ENCODE measurements around the gene SCAMP2. TPM values are rescaled to one million over a fixed set of nuclear protein-coding genes. Genes with fewer than 3 reads are reported as not detected.

SCAMP2 gene
- total RNA-seq, 4 donors from 2014 or later, result 154 to 234 (median 193) TPM

DNA sequence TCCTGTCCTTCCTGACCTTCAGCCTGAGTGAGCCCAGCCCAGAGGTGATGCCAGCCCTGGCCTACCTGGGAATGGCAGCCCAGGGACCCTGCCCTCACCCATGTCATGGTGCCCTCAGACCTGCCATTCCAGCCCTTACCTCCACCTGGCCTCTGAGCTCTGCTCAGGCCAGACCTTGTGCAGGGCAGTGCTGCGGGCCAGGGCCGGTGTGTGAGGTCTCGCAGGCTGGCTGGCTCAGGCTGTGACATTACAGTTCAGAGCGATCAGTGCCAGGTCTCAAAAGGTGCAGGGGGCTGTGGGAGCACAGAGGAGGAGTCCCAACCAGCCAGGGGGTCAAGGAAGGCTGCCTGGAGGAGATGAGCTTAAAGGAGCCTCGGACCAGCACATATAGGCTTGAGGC is 53.1 kb downstream of the SCAMP2 start:
- in situ Hi-C loops (cut with MboI; ENCODE audit: low pct_ligation_motif_present in 1 of 4, low pct_unique_long_range_greater_than_20kb in 1 of 4, low sequenced_read_pairs in 3 of 4), result no loop called here
- 95% methylated on average over 5 of the region's 5 CpGs; no CpG with 5 or more reads in 1 of the 2 donors for WGBS, 2 donors (ENCODE audit: low coverage in 1 of 2)
- Histone ChIP-seq H3K4me3 (no peak overlapping the region), H3K27ac (no peak overlapping the region), H3K36me3 (no peaks in the 10 kb centered on the region), H3K27me3 (no peaks in the 10 kb centered on the region), H3K9me3 (no peaks in the 10 kb centered on the region), H3K4me1 (peaks cover 20 to 41% (median 39%) of the 10 kb centered on the region in 4 donors)
- no peak for DNase-seq
- intact Hi-C loops (cut with DNase I; ENCODE audit: low total_unique reads), result no loop called here
- TF ChIP-seq POLR2AphosphoS5 (IDR thresholded peaks at IDR 0.05), result no peak
- no peak for TF ChIP-seq CTCF (IDR thresholded peaks at IDR 0.05)
- no peak for TF ChIP-seq EP300 (IDR thresholded peaks at IDR 0.05; ENCODE audit: low read depth)
- TF ChIP-seq POLR2A (IDR thresholded peaks at IDR 0.05), result no peak

DNA sequence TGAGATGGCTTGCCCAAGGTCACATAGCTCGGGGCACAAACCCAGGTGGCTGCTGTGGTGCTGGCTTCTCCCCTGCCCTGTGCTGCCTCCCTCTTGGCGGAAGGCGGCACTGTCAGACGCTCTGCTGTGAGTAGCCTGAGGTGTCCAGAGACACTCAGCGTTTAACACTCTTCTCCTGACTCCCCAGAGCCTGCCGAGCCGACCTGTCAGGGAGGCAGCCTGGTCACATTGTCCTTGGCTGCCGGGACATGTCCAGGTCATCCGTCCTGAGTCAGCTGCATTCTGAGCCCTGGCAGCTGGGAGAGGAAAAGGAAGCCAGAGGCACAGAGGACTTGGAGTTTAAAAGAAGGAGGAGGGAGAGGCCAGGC is 55.8 kb downstream of the SCAMP2 start:
- DNase-seq, result peak; percentile 66
- intact Hi-C loops (cut with DNase I; ENCODE audit: low total_unique reads), result no loop called here
- H3K9me3 ChIP-seq, result no peaks in the 10 kb centered on the region
- H3K4me3 ChIP-seq, result no peak overlapping the region
- H3K4me1 ChIP-seq, result peaks cover 20 to 51% (median 43%) of the 10 kb centered on the region in 4 donors
- WGBS, 2 donors (ENCODE audit: low coverage in 1 of 2), result 0 to 30% methylated on average over 1 to 9 of the region's 9 CpGs
- H3K36me3 ChIP-seq, result no peaks in the 10 kb centered on the region
- H3K27ac ChIP-seq, result peak overlapping the region; percentile 67 to 75 (median 73)
- in situ Hi-C loops (cut with MboI; ENCODE audit: low pct_ligation_motif_present in 1 of 4, low pct_unique_long_range_greater_than_20kb in 1 of 4, low sequenced_read_pairs in 3 of 4), result no loop called here
- TF ChIP-seq EP300 (IDR thresholded peaks at IDR 0.05; ENCODE audit: low read depth) (no peak), POLR2A (IDR thresholded peaks at IDR 0.05) (peak; percentile 21), CTCF (IDR thresholded peaks at IDR 0.05) (peak; percentile 12 to 59 (median 31)), POLR2AphosphoS5 (IDR thresholded peaks at IDR 0.05) (peak in 1 of 3 donors; percentile 19)
- no peaks in the 10 kb centered on the region for H3K27me3 ChIP-seq

- Histone ChIP-seq H3K9me3 (no peaks in the 10 kb centered on the region), H3K36me3 (no peaks in the 10 kb centered on the region), H3K27me3 (no peaks in the 10 kb centered on the region), H3K27ac (peak overlapping the region; percentile 67 to 75 (median 73)), H3K4me3 (no peak overlapping the region), H3K4me1 (peaks cover 20 to 51% (median 43%) of the 10 kb centered on the region in 4 donors)
- peak; percentile 54 for DNase-seq
- in situ Hi-C loops (cut with MboI; ENCODE audit: low pct_ligation_motif_present in 1 of 4, low pct_unique_long_range_greater_than_20kb in 1 of 4, low sequenced_read_pairs in 3 of 4) (no loop called here), intact Hi-C loops (cut with DNase I; ENCODE audit: low total_unique reads) (no loop called here)
- TF ChIP-seq EP300 (IDR thresholded peaks at IDR 0.05; ENCODE audit: low read depth) (no peak), POLR2AphosphoS5 (IDR thresholded peaks at IDR 0.05) (peak in 2 of 3 donors; percentile 4 to 8)
- WGBS, 2 donors (ENCODE audit: low coverage in 1 of 2), result 19 to 46% methylated on average over 3 to 19 of the region's 19 CpGs
Observed at GRCh38 chr15:74816624-74817369, 56.4 kb downstream of the SCAMP2 start.

DNA sequence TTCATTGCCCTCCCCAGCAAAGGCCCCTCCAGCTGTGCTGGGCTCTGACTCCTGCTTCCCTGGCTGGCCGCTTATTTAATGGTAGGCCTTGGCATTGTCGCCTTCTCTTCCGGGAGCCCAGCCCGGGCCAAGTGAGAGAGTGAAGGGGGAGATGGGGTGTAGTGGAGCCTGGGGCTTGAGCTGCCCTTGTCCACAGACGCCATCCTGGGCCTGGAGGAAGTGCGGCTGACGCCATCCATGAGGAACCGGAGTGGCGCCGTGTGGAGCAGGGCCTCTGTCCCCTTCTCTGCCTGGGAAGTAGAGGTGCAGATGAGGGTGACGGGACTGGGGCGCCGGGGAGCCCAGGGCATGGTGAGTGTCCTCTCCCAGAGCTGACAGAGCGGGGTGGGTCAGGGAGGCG is 57.2 kb downstream of the SCAMP2 start:
- no peaks in the 10 kb centered on the region for H3K27me3 ChIP-seq
- 85% methylated on average over 15 of the region's 15 CpGs; no CpG with 5 or more reads in 1 of the 2 donors for WGBS, 2 donors (ENCODE audit: low coverage in 1 of 2)
- no peaks in the 10 kb centered on the region for H3K36me3 ChIP-seq
- DNase-seq, result no peak
- H3K4me3 ChIP-seq, result no peak overlapping the region
- peak overlapping the region; percentile 13 to 75 (median 70) for H3K27ac ChIP-seq
- intact Hi-C loops (cut with DNase I; ENCODE audit: low total_unique reads) (no loop called here), in situ Hi-C loops (cut with MboI; ENCODE audit: low pct_ligation_motif_present in 1 of 4, low pct_unique_long_range_greater_than_20kb in 1 of 4, low sequenced_read_pairs in 3 of 4) (no loop called here)
- no peaks in the 10 kb centered on the region for H3K9me3 ChIP-seq
- TF ChIP-seq CTCF (IDR thresholded peaks at IDR 0.05) (no peak), POLR2A (IDR thresholded peaks at IDR 0.05) (no peak), EP300 (IDR thresholded peaks at IDR 0.05; ENCODE audit: low read depth) (no peak), POLR2AphosphoS5 (IDR thresholded peaks at IDR 0.05) (no peak)
- H3K4me1 ChIP-seq, result peaks cover 20 to 51% (median 43%) of the 10 kb centered on the region in 4 donors
